Lower leg skin (tissue), 4 donors: ENCODE measurements around the gene ISL2. TPM values are rescaled to one million over a fixed set of nuclear protein-coding genes. Genes with fewer than 3 reads are reported as not detected.

Experiments used
- DNase-seq, 2 donors: peaks; one replicate each; pipeline ENCODE4 v3.0.0-alpha.2; 2019; ENCODE audit warnings: low spot score in 2 of 2
- H3K4me3 ChIP-seq: fragments of 200-600 bp; sonication (generic); 2 replicates; pipeline ENCODE4 v1.5.1; 2017; ENCODE audit warnings: mild to moderate bottlenecking, low read depth; ENCODE audit not compliant: poor library complexity, severe bottlenecking
- POLR2A ChIP-seq, 2 donors: fragments of 450-650 bp; IDR thresholded peaks; one replicate each; pipeline ENCODE4 v1.6.1; 2016 to 2017; ENCODE audit warnings: antibody characterized with exemption in 2 of 2, mild to moderate bottlenecking in 1 of 2, moderate library complexity in 1 of 2
- WGBS, 2 donors: methylation state at CpG; one replicate each; pipeline ENCODE4 v1.1.5; 2018; 5-methylcytosine and 5-hydroxymethylcytosine counted together
- intact Hi-C: fragments of 100-400 bp; cut with DNase I; formaldehyde crosslinking; loops from one replicate; pipeline ENCODE4 v1.15.0; 2023; ENCODE audit warnings: low total_unique reads
- total RNA-seq, 4 donors: library from RNA; depleted of rRNA; stranded (reverse); fragments of >200 nt; gene quantifications; one replicate each; pipeline ENCODE4 v1.1.0, GENCODE V29; 2016
- TF ChIP-seq, protein P1 (sequence below), 3 donors: fragments of 450-650 bp; IDR thresholded peaks; one replicate each; pipeline ENCODE4 v1.5.1; 2016; ENCODE audit warnings: antibody characterized with exemption in 3 of 3, mild to moderate bottlenecking in 3 of 3, moderate library complexity in 2 of 3

Gene ISL2
- total RNA-seq, 4 donors from 2014 or later, result not detected

DNA sequence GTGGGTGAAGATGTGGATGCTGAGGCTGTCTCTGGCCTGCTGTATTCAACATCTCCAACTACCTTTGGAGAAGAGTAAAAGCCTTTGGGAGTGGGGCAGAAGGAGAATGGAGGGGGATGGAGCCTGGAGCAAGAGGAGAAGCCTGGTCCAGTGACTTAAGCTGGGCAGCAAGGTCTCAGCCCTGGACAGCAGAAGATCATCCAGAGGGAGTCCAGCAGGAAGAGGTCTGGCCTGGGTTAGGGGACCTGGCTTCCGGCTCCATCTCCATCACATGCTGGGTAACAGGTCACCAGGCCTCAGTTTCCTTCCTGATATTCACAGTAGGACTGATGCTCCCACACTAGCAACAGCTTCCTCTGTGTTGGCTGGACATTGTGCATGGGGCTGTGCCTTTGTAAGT, 3.8 kb upstream of the ISL2 start:
- DNase-seq, result peak in 1 of 2 donors; percentile 65
- TF ChIP-seq, protein P1, sequence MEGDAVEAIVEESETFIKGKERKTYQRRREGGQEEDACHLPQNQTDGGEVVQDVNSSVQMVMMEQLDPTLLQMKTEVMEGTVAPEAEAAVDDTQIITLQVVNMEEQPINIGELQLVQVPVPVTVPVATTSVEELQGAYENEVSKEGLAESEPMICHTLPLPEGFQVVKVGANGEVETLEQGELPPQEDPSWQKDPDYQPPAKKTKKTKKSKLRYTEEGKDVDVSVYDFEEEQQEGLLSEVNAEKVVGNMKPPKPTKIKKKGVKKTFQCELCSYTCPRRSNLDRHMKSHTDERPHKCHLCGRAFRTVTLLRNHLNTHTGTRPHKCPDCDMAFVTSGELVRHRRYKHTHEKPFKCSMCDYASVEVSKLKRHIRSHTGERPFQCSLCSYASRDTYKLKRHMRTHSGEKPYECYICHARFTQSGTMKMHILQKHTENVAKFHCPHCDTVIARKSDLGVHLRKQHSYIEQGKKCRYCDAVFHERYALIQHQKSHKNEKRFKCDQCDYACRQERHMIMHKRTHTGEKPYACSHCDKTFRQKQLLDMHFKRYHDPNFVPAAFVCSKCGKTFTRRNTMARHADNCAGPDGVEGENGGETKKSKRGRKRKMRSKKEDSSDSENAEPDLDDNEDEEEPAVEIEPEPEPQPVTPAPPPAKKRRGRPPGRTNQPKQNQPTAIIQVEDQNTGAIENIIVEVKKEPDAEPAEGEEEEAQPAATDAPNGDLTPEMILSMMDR (IDR thresholded peaks at IDR 0.05), result no peak
- TF ChIP-seq POLR2A (IDR thresholded peaks at IDR 0.05), result no peak
- WGBS, 2 donors, result 100% methylated on average over 1 of the region's 1 CpG
- no peak overlapping the region for H3K4me3 ChIP-seq
- intact Hi-C loops, result no loop called here

DNA sequence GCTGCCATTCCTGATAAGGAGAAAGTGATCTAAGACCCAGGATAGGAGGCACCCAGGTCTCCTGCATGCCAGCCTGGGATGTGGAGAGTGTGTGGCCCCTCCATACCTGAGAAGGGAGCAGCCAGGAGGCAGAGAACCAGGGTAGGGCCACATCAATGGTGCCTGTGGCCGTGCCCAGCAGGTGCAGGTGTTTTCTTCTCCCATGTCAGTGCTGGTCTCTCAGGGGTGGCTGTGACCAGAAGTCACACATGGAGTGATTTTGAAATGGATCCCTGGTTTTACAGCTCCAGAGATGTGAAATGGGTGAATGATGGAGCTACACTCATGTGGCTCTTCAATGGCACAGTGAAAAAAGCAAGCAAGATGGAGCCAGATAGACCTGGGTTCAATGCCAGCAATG, 3.3 kb upstream of the ISL2 start:
- 100% methylated on average over 1 of the region's 1 CpG for WGBS, 2 donors
- intact Hi-C loops, result no loop called here
- no peak overlapping the region for H3K4me3 ChIP-seq
- DNase-seq, result peak in 1 of 2 donors; percentile 37
- TF ChIP-seq, protein P1 (IDR thresholded peaks at IDR 0.05), result no peak
- no peak for TF ChIP-seq POLR2A (IDR thresholded peaks at IDR 0.05)

DNA sequence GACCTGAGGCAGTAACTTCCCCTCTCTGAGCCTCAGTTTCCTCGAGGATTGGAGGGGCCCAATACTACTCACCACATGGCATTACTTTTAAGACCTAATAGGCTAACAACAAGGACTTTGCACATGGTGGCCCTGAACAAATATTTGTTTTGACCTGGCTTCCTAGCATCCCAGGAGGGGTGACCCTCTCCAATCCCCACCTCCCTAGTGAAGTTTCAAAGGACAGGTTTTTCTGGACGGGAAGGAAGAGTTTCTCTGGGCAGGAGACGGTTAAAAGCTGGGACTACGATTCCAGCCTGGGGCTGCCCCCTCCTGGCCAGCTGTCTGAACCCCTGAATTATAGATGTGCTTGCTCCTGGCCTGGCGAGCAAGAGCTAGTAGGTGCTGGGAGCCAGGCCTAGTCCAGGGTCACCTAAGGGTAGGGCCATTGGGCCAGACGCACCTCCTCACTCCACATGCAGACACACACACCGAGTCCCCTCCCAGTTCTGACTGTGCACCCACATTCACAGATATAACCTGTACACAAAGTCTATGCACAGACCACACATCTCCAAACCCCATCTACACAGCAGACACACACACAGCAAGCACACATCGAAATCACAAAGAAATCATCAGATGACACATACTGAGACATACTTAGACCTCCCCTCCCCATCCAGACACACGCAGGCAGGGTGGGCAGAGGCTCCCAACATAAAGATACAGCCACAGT, 2.7 kb upstream of the ISL2 start:
- 53 to 65% methylated on average over 9 of the region's 9 CpGs for WGBS, 2 donors
- intact Hi-C loops, result no loop called here
- H3K4me3 ChIP-seq, result no peak overlapping the region
- no peak for TF ChIP-seq POLR2A (IDR thresholded peaks at IDR 0.05)
- TF ChIP-seq, protein P1 (IDR thresholded peaks at IDR 0.05), result no peak
- peak in 1 of 2 donors; percentile 77 for DNase-seq

DNA sequence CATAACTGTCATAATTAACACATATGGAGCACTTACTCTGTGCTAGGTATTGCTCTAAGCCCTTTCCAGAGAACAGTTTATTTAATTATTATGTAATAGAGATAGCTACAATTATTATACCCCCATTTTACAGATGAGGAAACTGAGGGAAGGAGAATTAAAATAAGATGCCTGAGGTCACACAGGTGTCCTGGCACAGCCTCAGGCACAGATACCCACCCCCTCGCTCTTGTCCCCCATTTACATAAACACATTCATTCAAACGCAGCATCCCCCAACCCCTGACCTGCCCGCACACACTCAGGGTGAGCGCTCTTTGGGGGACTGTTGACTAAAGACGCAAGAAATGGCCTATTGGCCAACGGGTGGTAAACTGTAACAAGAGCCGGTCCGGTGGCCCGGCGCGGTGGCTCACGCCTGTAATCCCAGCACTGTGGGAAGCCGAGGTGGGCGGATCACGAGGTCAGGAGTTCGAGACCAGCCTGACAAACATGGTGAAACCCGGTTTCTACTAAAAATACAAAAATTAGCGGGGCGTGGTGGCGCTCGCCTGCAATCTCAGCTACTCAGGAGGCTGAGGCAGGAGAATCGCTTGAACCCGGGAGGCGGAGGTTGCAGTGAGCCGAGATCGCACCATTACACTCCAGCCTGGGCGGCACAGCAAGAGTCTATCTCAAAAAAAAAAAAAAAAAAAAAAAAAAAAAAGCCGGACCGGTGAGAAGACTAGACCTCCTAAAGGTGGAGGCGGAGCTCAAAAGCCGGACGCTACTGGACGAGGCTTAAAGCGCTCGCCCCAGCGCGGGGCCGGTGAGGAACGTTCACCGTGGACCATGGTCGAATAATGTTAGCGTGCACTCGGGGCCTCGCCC, 1.9 kb upstream of the ISL2 start:
- WGBS, 2 donors, result 33 to 41% methylated on average over 44 of the region's 44 CpGs
- TF ChIP-seq, protein P1 (IDR thresholded peaks at IDR 0.05), result no peak
- no peak for TF ChIP-seq POLR2A (IDR thresholded peaks at IDR 0.05)
- peak in 1 of 2 donors; percentile 63 for DNase-seq
- intact Hi-C loops, result no loop called here
- no peak overlapping the region for H3K4me3 ChIP-seq

DNA sequence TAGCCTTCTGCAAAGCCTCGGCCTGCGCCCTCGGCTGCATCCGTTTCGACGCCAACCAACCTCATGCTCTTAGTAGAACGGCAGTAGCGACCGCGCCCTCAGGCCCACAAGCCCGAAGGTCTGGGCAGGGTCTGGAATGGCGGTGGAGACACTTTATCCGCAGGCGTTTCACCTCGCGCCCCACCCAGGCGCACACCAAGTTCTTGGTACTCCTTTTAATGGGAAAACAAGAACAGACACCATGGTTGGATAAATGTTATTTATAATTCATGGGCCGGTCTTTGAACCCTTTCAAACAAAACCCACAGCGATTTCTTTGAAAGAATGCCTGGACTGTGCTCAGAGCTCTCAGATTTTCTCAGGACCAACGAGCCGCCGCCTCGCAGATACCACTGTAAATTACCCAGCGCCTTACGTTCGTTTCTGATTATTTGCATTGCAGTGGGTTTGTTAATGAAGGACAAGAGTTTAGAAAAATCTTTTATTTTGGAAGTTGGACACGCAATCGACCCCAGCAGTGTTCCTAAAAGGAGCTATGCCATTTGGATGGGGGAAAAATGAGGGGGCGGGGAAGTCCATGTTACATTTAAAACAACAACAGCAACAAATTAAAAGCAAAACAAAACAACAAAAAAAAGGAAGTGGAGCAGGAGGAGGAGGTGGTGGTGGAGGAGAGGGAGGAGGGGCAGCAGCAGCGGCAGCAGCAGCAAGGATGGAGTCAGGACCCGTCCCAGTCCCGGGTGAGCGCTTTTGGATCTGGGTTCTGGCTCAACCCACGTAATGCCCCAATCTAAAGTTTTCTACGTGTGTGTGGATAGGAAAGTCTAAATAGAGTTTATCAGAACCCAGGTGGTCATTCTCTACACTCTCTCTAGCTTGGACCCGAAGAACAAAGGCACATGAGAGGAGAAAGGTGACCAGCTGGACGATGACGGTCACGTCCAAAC, 993 bp upstream of the ISL2 start:
- TF ChIP-seq, protein P1 (IDR thresholded peaks at IDR 0.05), result no peak
- no peak for TF ChIP-seq POLR2A (IDR thresholded peaks at IDR 0.05)
- intact Hi-C loops, result no loop called here
- DNase-seq, result peak in 1 of 2 donors; percentile 81
- no peak overlapping the region for H3K4me3 ChIP-seq
- WGBS, 2 donors, result 12 to 15% methylated on average over 36 to 39 of the region's 39 CpGs
